NCI-H187 (cell line): ENCODE measurements around the gene NUTM2E.
"Not testable (repeated sequence)": the region's sequence is repeated elsewhere in the genome, so short reads cannot be mapped to it uniquely, and the experiment has no call there.

Source experiments
- DNase-seq, 2 experiments: peaks; one replicate each; lab custom pipeline; 2025; lab: John Stamatoyannopoulos, UW

Gene NUTM2E, protein sequence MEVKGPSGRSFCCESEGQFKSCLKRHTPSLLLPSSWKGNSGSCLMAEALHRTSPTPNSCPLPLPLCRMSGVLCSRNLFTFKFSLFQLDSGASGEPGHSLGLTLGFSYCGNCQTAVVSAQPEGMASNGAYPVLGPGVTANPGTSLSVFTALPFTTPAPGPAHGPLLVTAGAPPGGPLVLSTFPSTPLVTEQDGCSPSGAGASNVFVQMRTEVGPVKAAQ (N-terminal part only)

DNA sequence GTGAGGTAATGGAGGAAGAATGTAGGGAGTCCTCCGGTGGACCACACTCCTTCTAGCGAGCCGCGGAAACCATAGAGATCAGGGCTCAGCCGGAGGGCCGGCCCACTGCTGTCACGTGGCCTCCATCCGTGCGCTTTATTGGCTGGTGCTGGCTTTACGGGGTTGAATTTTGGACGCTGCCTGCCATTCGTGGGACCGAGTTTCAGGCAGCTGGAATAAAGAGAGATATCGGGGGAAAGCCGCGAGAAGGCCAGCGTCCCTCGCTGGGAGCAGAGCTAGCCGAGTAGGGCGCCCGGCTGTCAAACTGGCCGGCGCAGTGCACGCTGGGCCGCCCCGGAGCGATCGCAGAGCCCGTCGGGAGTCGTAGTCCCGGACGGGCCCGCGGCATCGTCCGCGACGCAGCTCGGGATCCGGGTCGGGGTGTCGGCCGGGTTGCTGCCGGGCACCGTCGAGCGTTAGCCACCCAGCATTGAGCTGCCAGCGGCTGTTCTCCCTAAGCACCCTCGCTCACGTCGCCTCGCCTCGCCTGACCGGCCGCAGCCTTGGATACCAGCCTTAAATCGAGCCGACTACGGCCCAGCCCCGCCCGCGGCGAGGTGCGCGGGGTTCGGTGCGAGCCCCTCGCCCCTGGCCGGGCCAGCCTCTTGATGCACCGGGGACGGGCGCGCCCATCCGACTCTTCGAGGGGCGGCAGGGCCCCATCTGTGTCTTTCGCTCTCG, at the start of gene NUTM2E:
Gene NUTM2E, plus strand, starts transcription at position 244 of the 720 bp plus-strand sequence. CDS start 15,002 bp downstream, outside the sequence.
- DNase-seq, result not testable (repeated sequence)

DNA sequence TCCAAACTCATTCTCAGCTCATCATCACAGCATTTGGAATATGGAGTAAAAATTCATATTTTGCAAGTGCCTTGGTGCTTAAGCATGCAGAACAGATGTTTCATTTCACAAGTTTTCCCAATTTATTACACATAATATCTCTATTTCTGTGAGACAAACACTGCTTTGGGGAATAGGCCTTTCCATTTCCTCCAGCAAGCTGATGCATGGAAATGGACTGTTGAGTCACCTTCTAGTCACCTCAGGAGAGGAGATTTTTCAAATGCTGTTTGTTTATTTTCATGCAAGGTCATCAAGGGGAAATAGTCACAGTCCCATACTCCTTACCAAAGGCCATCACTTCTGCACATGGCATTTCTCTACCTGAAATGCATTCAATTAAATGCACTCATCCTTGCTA, 48.5 kb upstream of the NUTM2E start:
- DNase-seq, result not testable (repeated sequence)

DNA sequence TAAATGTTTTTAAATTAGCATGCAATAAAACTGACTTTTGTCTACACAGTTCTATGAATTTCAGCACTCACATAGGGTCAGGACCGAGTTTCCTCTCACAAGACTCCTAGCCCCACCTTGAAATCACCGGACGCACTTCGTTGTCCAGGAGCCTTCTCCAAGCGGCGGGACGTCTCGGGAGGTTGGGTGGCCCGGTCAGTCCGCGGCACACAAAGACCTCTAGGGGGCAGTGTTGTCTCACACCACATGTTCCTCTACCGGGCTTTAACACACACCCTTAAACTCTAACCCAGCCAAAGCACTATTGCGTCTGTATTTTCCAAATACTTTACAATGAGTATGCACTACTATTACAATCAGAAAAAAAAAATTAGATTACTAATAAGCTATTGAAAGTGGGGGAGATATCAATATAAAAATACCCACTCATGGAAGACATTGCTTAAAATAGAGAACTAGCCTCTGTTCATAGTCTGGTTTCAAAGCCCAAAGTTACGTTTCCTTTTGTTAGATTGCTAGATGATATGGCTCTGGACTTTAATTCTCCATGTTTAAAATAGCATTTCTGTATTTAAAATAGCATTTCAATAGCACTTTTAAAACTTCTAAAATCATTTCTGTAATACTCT, 47.1 kb upstream of the NUTM2E start:
- peak; percentile 1 to 4 for DNase-seq

DNA sequence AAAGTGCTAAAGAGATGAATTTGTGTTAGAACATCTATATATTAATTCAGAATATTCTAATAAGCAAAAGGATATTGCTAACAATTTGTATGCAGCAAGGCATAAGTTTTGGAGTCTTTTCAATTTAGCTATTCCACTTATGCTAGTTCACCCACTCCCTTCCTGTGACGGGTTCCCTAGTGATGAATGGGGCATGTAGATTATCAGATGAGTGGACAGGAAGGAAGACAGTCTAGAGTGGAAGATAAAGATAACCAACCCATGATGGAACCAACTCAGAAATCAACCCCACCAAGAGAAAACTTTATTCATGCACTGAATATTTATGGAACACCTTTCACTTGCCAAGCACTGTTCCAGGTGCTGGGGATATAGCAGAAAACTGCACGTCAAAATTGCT, 46.5 kb upstream of the NUTM2E start:
- not testable (repeated sequence) for DNase-seq

DNA sequence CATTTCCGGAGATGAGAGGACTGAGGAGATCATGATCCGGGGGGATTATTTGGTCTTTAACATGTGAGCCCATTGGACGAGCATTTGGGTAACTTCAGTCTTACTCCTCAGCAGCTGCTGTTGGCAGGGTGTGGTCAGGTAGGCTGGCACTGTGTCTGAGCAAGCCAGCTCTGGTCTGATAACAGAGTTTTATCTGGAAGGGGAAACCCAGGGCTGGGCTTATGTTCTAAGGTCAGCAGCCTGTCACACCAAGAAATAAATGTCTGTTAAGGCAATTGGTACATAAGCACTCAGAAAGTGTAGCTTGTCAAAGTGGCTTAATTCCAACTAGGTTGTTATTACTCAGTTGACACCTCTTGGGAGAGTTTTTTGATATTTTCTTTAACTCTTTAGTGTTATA, 45.0 kb upstream of the NUTM2E start:
- DNase-seq, result not testable (repeated sequence)

DNA sequence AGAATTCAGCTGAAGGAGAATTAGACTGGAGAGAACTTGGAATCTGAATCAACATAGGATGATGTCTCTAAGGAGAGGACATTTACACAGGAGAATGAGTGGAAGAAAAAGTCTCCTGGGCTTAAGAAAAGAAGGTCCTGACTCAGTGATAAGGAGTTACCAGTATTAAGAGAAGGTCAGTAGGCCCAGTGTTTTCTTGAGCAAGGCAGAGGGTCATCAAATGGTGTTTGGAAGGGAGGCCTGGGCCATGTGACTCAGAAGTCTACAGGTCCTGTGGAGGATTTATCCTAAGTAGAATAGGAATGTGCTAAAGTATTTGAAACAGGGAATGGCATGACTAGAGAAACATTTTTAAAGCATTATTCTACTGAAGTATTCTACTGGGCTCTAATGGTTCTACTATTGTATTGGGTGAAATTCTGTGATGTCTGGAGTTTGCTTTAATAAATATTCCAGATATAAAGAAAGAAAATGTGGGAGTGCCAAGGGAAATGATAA, 39.0 kb upstream of the NUTM2E start:
- not testable (repeated sequence) for DNase-seq

DNA sequence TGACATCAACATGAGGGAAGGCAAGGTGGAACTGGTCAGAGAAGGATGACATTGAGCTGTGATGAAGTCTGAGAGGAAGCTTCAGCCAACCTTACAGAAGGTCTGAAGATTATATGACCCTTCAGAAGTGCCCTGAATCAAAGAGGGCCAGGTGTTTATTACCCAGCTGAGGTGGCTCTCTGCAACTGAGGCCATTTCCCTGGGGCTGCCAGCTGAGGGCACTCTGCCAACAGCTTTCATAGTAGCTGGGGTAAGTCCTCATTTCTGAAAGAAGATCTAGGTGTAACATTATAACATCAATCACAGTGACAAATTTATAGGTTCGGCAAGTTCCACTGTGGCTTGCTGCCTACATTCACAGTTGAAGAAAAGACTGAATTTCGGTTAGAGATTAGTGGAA, 37.2 kb upstream of the NUTM2E start:
- DNase-seq, result not testable (repeated sequence)

DNA sequence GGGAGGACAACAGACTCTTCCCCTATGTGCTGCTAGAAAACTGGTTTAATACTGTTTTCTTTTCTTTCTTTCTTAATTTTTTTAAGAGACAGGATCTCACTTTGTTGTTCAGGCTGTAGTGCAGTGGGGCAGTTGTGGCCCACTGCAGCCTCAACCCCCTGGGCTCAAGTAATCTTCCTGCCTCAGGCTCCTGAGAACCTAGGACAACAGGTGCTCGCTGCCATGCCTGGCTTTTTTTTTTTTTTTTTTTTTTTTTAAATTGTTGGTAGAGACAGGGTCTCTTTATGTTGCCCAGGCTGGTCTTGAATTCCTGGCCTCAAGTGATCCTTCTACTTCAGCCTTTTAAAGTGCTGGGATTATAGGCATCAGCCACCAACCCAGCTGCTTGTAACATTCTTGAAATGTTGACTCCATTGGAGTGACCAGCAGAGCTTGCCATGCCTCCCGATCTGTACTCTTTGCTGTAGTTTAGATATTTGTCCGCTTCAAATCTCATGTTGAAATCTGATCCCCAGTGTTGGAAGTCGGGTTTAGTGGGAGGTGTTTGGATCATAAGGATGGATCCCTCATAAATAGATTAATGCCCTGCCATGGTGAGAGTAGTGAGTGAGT, 34.5 kb upstream of the NUTM2E start:
- DNase-seq, result not testable (repeated sequence)

DNA sequence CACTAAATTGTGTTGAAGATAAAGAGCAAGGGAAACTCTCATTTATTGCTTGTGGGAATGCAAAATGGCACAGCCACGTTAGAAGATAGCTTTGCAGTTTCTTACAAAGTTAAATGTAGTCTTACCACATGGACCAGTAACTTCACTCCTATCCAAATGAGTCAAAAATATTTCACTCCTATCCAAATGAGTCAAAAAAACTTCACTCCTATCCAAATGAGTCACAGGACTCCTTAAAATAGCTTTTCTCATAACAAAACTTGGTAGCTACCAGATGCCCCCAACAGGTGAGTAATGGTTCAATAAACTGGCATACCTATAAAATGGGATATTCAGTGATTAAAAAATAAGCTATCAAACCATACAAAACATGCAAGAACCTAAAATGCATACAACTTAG, 27.2 kb upstream of the NUTM2E start:
- not testable (repeated sequence) for DNase-seq

DNA sequence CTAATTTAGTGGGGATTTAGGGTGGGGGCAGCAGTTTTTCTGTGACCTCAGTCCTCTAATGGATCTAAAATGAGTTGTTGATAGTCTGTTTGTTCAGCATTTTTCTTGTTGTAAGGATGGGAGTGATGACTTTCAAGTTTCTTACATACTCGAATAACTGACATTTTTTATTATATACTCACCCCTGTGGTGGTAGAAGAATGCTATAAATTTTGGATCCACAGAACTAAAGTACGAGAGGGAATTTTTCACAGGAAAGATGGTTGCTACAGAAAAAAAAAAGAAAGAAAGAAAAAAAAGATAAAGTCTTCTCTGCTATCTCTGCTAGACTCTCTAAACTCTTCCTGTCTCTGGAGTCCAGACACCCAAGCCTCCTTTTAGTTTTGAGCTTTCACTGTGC, 20.7 kb upstream of the NUTM2E start:
- DNase-seq, result not testable (repeated sequence)

DNA sequence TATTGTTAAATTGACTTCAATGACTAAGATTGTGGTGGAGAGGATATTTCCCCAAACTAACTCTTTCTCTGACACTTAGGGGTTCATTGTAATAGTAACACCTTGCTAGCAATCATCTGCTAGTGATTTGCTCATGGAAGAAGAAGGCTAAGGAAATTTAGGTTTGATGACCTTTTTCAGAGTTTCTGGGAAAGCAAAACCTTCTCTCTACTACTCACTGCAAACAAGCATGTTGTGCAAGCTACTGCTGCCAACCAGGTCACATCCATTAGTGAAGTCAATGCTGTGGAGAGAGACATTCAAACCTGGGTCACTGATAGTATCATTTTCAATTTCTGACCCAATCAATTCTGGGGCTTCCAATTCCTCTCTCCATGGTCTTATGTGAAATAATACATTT, 14.6 kb upstream of the NUTM2E start:
- DNase-seq, result not testable (repeated sequence)

DNA sequence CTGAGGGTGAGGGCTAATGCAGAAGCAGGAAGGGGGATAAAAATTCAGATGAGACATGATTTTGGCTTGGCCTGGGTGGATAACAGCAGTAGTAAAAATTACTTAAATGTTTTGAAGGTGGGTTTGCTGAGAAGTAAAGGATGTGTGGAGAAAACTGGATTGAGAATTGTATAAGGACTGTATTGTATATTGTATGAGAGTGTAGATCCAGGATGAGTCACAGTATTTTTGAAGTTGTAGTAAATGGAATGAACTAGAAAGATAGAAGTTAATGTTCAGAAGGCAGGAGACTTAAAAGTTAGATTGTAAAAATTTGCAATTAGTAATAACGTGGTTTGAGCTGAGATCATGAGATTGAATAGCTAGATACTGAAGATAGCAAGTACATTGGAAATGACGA, 10.2 kb upstream of the NUTM2E start:
- DNase-seq, result not testable (repeated sequence)

DNA sequence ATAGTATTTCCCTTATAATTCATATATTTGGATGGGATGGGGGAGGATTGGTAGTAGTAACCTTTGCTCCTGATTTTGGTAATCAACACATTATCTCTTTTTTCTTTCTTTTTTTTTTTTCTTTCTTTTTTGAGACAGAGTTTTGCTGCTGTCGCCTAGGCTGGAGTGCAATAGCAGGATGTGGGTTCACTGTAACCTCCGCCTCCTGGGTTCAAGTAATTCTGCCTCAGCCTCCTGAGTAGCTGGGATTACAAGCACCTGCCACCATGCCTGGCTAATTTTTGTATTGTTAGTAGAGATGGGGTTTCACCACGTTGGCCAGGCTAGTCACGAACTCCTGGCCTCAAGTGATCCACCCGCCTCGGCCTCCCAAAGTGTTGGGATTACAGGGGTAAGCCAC, 3.2 kb upstream of the NUTM2E start:
- not testable (repeated sequence) for DNase-seq

DNA sequence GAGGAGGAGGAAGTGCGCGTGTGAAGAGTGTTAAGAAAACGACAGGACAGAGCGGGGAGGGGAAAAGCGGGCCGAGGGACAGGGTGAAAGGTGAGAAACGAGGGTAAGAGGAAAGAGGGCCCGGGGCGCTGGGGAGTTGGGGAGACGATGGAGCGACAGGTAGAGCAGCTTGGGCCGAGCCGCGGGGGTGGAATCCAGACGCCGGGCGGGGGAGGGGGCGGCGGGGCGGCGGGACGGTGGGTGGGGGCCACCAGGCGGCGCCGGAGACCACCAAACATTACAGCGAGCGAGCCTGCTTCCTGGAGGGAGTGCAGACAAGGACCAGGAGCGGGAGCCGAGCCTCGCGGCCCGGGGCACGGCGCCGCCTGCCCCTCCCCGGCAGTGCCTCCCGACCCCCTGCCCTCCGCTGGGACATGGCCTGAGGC, 940 bp upstream of the NUTM2E start:
- not testable (repeated sequence) for DNase-seq

DNA sequence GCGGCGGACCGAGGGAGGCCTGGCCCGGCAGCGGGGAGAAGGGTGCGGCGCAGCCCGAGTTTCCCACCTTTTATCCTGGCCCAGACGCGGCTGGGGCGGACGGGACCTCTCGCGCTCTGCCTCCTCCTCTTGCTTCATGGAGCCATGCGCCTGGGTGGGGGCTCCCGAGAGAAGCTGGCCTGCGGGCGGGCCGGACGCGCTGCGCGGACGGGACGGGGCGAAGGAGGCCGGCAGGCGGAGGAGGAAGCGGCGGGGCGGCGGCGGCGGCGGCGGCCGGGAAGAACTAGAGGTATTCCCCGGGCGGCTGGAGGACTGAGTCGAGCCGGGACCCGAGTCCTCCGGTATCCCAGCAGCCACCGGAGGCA, 426 bp upstream of the NUTM2E start:
- not testable (repeated sequence) for DNase-seq

DNA sequence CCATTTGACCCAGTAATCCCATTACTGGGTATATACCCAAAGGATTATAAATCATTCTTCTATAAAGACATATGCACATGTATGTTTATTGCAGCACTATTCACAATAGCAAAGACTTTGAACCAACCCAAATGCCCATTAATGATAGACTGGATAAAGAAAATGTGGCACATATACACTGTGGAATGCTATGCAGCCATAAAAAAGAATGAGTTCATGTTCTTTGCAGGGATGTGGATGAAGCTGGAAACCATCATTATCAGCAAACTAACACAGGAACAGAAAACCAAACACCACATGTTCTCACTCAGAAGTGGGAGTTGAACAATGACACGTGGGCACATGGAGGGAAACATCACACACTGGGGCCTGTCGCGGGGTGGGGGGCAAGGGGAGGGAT, 7.3 kb downstream of the NUTM2E start:
- not testable (repeated sequence) for DNase-seq

DNA sequence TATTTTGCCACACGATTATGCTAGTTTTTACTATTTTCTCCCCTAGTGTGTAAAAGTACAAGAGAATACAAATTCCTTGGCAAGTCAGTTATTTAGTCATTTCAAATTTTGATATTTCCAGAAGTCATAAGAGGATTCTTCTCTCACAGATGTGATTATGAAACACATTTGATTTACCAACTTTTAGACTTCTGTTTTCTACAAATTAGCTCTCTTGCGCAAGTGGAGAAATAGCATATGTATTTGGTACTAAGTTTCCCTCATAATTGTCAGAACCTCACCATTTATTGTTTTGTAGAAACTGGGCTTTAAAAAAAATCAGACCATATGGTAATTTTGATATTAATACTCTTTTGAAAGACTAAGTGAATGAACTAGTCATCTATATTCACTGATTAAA, 9.4 kb downstream of the NUTM2E start:
- DNase-seq, result not testable (repeated sequence)

DNA sequence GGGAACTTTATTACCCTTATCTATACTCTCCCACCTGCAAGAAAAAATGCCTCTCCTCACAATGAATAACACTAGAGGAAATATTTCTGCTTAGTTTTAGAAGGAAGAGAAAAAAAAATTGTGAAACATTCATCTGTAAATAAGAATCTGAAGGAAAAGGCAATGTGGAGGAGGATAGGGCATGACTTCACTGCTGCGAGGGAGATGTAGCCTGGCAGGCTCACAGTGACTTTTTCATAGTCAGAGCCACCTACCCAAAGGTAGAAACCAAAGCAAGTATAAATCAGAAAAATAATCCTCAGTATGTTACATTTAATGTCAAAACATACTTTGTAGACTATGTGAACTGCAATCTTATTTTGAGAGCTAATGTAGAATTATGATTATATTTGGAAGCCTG, 10.4 kb downstream of the NUTM2E start:
- DNase-seq, result not testable (repeated sequence)

DNA sequence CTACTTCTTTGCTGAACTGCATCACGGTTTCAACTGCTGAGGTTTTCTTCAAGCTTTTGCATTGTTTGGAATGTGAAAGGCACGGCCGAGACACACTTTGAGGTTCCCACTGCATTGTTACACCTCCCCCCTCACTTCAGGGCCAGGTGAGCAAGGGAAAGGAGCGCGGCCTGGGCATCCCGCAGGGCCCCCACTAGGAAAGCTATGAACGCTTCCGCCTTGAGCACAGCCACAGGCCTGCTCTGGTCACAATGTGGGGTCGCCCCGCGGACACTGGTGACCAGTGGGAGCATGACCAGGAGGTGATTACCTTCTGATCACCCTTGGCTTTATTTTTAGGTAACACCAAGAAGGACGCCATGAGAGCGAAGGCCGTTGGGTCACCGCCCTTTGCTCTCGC, 11.9 kb downstream of the NUTM2E start:
- DNase-seq, result not testable (repeated sequence)

DNA sequence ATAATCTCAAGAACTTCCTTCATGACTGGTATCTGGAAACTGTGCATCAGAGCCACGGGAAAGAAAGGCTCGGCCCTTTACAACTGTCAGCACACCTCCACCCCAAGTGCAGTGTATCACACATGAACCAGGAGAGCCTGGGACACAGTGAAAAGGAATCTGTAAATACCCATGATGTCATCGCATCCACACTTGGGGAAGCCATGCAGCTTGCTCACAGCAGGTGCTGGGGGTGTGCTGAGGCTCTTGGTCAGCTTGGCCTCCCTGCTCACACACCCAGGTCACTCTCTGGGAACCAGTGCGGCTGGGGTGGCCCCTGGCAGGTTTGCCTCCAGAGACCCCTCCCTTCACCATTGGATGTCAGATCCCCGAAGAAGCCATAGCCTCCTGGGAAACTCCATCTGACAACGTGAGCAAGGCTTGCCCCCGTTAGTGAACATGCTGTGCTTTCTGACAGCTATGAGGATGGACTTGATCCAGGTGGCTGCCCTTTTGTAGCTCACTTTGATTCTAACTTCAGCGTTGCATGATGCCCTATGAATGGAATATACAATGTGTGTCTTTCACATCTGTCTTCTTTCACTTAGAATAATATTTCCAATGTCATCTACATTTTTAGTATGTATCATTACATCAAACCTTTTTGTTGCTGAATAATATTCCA, 26.8 kb downstream of the NUTM2E start:
- DNase-seq, result not testable (repeated sequence)

DNA sequence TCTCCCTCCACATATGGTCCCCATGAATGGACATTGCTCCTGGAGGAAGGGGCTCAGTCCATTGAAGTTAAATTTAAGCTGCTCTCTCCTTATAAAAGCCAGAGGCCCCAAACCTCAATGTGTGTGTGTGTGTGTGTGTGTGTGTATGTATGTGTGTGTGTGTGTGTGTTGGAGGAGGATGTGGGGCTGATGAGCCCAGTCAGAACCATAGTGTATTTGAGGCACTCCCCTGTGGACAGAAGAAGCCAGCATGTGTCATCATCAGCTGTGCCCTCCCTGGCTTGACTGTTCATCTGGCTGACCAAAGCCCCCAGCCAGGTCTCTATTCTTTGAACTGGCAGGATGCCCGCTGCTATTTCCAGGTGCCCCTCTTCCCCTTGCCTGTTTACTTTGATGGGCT, 35.7 kb downstream of the NUTM2E start:
- DNase-seq, result not testable (repeated sequence)

DNA sequence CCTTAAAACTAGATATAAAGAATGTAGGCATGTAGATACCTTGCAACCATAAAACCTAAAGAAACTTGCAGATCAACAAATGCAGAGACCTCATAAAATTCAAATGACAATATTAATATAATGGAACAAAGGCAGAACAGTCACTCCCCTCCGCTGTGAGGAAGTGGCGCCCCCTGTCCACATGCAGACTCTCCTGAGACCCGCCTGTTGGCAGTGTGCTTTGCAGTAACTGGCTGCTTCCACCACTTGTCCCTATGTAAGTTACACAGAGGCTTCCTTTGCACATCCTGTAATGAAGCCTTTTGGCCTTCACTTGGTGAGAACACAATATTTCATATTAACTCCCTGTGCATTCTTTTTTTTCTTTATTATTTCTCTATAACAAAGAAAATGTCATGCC, 36.3 kb downstream of the NUTM2E start:
- not testable (repeated sequence) for DNase-seq
